Kidney epithelial cell (primary cell): ENCODE data around the gene PLEKHA5. TPM values are rescaled to one million over a fixed set of nuclear protein-coding genes. Genes with fewer than 3 reads are reported as not detected.
A peak's percentile ranks its signal among the peaks of the same experiment; 100 is the strongest.

Experiments
- DNase-seq: peaks from one replicate; pipeline ENCODE4 v3.0.0-alpha.2; 2010; ENCODE audit warnings: low read depth
- H3K27me3 ChIP-seq: 2 replicates; pipeline ENCODE4 v1.6.0; 2011; ENCODE audit warnings: low read length; ENCODE audit not compliant: control insufficient read depth, insufficient read depth
- H3K36me3 ChIP-seq: 2 replicates; pipeline ENCODE4 v1.5.1; 2011; ENCODE audit warnings: low read length; ENCODE audit not compliant: control insufficient read depth, insufficient read depth
- H3K4me3 ChIP-seq: 2 replicates; pipeline ENCODE4 v1.5.1; 2011; ENCODE audit warnings: low read depth, mild to moderate bottlenecking, control low read depth, low read length
- total RNA-seq: library from RNA; depleted of rRNA; stranded (reverse); fragments of >200 nt; gene quantifications from 2 replicates; pipeline ENCODE4 v1.2.3, GENCODE V29; 2015
- TF ChIP-seq, protein P1 (sequence below): IDR thresholded peaks from 2 replicates; pipeline ENCODE4 v1.5.1; 2011; ENCODE audit warnings: mild to moderate bottlenecking, moderate library complexity, low read length, control low read depth, inconsistent platforms; ENCODE audit not compliant: insufficient read depth, poor library complexity, severe bottlenecking

The PLEKHA5 gene
- total RNA-seq, 1 donor from 2014 or later: 21.9 TPM

DNA sequence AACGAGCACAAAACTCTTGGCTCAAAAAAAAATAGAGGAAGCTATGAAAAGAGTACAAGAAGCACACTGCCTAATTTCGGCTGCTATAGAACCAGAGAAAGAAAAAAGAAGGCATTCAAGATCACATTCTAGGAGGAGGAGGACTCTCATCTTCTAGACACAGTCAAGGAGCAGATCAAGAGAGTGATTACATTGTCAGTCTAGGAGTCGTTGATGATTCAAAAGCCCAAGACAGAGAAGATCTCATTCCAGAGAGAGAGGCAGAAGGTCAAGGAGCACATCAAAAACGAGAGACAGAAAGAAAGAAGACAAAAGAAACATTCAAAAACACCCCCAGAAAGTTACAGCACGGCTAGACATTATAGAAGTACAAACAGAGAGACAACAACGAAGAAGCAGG, 177.9 kb downstream of the PLEKHA5 start:
- Histone ChIP-seq H3K27me3 (no peaks in the 10 kb centered on the region), H3K4me3 (no peak overlapping the region), H3K36me3 (no peaks in the 10 kb centered on the region)
- DNase-seq: no peak
- TF ChIP-seq, protein P1, sequence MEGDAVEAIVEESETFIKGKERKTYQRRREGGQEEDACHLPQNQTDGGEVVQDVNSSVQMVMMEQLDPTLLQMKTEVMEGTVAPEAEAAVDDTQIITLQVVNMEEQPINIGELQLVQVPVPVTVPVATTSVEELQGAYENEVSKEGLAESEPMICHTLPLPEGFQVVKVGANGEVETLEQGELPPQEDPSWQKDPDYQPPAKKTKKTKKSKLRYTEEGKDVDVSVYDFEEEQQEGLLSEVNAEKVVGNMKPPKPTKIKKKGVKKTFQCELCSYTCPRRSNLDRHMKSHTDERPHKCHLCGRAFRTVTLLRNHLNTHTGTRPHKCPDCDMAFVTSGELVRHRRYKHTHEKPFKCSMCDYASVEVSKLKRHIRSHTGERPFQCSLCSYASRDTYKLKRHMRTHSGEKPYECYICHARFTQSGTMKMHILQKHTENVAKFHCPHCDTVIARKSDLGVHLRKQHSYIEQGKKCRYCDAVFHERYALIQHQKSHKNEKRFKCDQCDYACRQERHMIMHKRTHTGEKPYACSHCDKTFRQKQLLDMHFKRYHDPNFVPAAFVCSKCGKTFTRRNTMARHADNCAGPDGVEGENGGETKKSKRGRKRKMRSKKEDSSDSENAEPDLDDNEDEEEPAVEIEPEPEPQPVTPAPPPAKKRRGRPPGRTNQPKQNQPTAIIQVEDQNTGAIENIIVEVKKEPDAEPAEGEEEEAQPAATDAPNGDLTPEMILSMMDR: no peak

DNA sequence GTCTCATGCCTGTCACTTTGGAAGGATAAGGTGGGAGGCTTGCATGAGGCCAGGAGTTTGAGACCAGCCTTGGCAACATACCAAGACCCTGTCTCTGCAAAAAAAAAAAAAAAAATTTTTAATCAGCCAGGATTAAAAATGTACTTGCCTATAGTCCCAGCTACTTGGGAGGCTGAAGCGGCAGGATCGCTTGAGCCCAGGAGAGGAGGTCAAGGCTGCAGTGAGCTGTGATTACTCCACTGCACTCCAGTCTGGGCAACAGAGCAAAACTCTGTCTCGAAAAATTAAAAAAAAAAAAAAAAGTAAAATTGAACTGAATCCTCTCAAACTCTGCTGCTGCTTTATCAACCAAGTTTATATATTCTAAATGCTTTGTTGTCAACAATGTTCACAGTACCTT, 181.6 kb downstream of the PLEKHA5 start:
- Histone ChIP-seq H3K27me3 (no peaks in the 10 kb centered on the region), H3K36me3 (no peaks in the 10 kb centered on the region), H3K4me3 (no peak overlapping the region)
- no peak for DNase-seq
- TF ChIP-seq, protein P1: no peak

DNA sequence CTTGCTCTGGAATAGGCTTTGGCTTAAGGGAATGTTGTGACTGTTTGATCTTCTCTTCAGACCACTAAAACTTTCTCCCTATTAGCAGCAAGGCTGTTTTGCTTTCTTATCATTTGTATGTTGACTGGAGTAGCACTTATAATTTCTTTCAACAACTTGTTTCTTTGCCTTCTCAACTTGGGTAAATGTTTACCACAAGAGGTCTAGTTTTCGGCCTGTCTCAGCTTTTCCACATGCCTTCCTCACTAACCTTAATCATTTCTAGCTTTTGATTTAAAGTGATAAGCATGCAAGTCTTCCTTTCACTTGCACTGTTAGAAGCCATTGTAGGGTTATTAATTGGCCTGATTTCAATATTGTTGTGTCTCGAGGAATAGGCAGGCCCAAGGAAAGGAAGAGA, 183.1 kb downstream of the PLEKHA5 start:
- no peak for DNase-seq
- no peaks in the 10 kb centered on the region for H3K27me3 ChIP-seq
- H3K36me3 ChIP-seq: no peaks in the 10 kb centered on the region
- TF ChIP-seq, protein P1: no peak
- H3K4me3 ChIP-seq: no peak overlapping the region

DNA sequence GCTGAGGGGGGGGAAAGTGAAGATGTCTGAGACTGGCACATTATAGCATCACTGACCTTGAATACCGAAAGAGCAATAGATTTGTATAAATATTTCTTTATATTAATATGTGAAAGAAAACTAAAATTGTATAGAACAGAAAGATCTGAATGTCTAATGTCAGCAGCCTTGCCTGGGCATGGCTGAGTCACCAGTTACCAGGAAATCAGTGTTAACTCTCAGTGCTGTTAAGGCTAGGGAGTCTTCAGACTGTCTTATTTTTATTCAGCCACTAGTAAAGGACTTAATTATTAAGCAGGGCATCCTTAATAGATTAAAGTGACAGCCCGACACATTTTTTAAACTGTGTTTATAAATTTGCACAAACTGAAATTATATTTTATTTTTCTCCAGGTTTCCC, 186.9 kb downstream of the PLEKHA5 start:
- H3K27me3 ChIP-seq: no peaks in the 10 kb centered on the region
- TF ChIP-seq, protein P1: no peak
- no peaks in the 10 kb centered on the region for H3K36me3 ChIP-seq
- peak; percentile 5 for DNase-seq
- no peak overlapping the region for H3K4me3 ChIP-seq

DNA sequence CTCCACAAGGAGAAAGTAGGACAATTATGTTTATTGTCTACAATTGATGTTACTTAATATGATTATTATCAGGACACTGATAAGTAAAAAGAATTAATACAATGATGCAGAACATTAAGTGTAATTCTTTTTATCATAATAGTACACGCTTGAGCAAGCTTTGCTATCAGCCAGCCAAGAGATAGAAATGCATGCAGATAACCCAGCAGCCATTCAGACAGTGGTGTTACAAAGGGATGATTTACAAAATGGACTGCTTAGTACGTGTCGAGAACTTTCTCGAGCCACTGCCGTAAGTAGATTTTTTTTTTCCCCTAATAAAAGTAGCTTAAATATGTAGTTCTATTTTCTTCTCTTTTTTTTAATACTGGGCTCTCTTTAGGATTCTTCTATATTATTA, 192.8 kb downstream of the PLEKHA5 start:
- no peak overlapping the region for H3K4me3 ChIP-seq
- TF ChIP-seq, protein P1: no peak
- peaks cover 2% of the 10 kb centered on the region for H3K36me3 ChIP-seq
- H3K27me3 ChIP-seq: no peaks in the 10 kb centered on the region
- DNase-seq: no peak

DNA sequence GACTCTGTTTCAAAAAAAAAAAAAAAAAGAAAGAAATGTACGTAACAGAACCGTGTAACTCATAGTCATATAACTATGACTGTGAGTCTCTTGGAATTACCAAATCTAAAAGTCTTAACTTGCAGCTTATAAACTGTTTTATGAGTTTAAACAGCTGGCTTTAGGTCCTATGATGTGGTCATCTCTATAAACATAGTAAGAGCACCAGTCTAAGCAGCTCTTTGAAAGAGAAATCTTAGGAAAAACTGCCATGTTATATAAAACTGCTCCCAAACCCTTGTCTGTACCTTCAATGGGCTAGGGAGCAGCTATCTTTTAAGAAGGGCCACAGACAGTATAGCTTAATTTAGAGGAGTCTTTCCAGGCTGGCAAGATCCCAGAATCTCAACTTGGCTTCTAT, 194.3 kb downstream of the PLEKHA5 start:
- TF ChIP-seq, protein P1: no peak
- Histone ChIP-seq H3K27me3 (no peaks in the 10 kb centered on the region), H3K4me3 (no peak overlapping the region), H3K36me3 (peaks cover 2% of the 10 kb centered on the region)
- no peak for DNase-seq
